GM23338 (cell line): Measurements from ENCODE around the gene CTU1. TPM values are rescaled to one million over a fixed set of nuclear protein-coding genes. Genes with fewer than 3 reads are reported as not detected.

Source experiments
- ATAC-seq: fragments of 200-7000 bp; cut with Tn5 transposase; 3 replicates; pipeline ENCODE4 v1.9.1; 2020
- DNase-seq: peaks from one replicate; pipeline ENCODE4 v3.0.0-alpha.2; 2015; ENCODE audit warnings: low spot score
- H2AFZ ChIP-seq: fragments of 200-600 bp; sonication (generic); 2 replicates; pipeline ENCODE4 v1.8.0; 2016; ENCODE audit warnings: antibody characterized with exemption, mild to moderate bottlenecking, moderate library complexity
- H3F3A ChIP-seq: fragments of 200-600 bp; sonication (generic); replicated peaks from 2 replicates; pipeline ENCODE4 v1.8.0; 2017; ENCODE audit warnings: antibody characterized with exemption, mixed run types, low read depth
- H3K27ac ChIP-seq: fragments of 200-600 bp; sonication (generic); 2 replicates; pipeline ENCODE4 v1.6.1; 2016; ENCODE audit warnings: low read depth
- H3K27me3 ChIP-seq: fragments of 200-600 bp; sonication (generic); 2 replicates; pipeline ENCODE4 v1.8.0; 2016; ENCODE audit warnings: mild to moderate bottlenecking, mixed run types, moderate library complexity; ENCODE audit not compliant: insufficient read depth
- H3K36me3 ChIP-seq: fragments of 200-600 bp; sonication (generic); 2 replicates; pipeline ENCODE4 v1.8.0; 2016; ENCODE audit warnings: mild to moderate bottlenecking; ENCODE audit not compliant: insufficient read depth
- H3K4me1 ChIP-seq: fragments of 200-600 bp; sonication (generic); 2 replicates; pipeline ENCODE4 v1.8.0; 2016; ENCODE audit warnings: mild to moderate bottlenecking, moderate library complexity; ENCODE audit not compliant: insufficient read depth
- H3K4me2 ChIP-seq: fragments of 200-600 bp; sonication (generic); 2 replicates; pipeline ENCODE4 v1.7.1; 2017; ENCODE audit warnings: mixed run types
- H3K4me3 ChIP-seq: fragments of 200-600 bp; sonication (generic); 2 replicates; pipeline ENCODE4 v1.6.1; 2016; ENCODE audit warnings: mixed run types
- H3K79me2 ChIP-seq: fragments of 200-600 bp; sonication (generic); replicated peaks from 2 replicates; pipeline ENCODE4 v1.8.0; 2017; ENCODE audit warnings: mild to moderate bottlenecking; ENCODE audit not compliant: insufficient read depth
- H3K9me2 ChIP-seq: fragments of 200-600 bp; sonication (generic); 2 replicates; pipeline ENCODE4 v1.8.0; 2017; ENCODE audit not compliant: insufficient read depth
- H4K20me1 ChIP-seq: fragments of 200-600 bp; sonication (generic); replicated peaks from 2 replicates; pipeline ENCODE4 v1.8.0; 2017; ENCODE audit warnings: mild to moderate bottlenecking; ENCODE audit not compliant: insufficient read depth
- H3K27ac Mint-ChIP-seq: 2 replicates; pipeline ENCODE4 v1.8.0; 2020; ENCODE audit warnings: inconsistent platforms, mild to moderate bottlenecking, moderate library complexity, mixed read lengths
- H3K27me3 Mint-ChIP-seq: 3 replicates; pipeline ENCODE4 v1.8.0; 2022; ENCODE audit warnings: low read depth, mild to moderate bottlenecking, moderate library complexity, mixed read lengths, inconsistent platforms; ENCODE audit not compliant: insufficient read depth, poor library complexity
- H3K36me3 Mint-ChIP-seq: 3 replicates; pipeline ENCODE4 v1.8.0; 2021; ENCODE audit warnings: low read depth, mild to moderate bottlenecking, inconsistent platforms, moderate library complexity, mixed read lengths
- H3K4me1 Mint-ChIP-seq: 3 replicates; pipeline ENCODE4 v1.8.0; 2020; ENCODE audit warnings: mild to moderate bottlenecking, inconsistent platforms, mixed read lengths
- H3K4me3 Mint-ChIP-seq: 3 replicates; pipeline ENCODE4 v1.8.0; 2021; ENCODE audit warnings: moderate library complexity, mild to moderate bottlenecking, inconsistent platforms, mixed read lengths
- H3K9me3 Mint-ChIP-seq: 3 replicates; pipeline ENCODE4 v1.8.0; 2020; ENCODE audit warnings: moderate library complexity, mild to moderate bottlenecking, inconsistent platforms, mixed read lengths
- CREB1 ChIP-seq: fragments of 250-450 bp; sonication (Bioruptor Pico); IDR thresholded peaks from 2 replicates; pipeline ENCODE4 v1.5.0; 2020; ENCODE audit warnings: low read depth, mild to moderate bottlenecking, moderate library complexity
- EZH2 ChIP-seq: fragments of 200-600 bp; sonication (generic); IDR thresholded peaks from one replicate; pipeline ENCODE4 v1.8.0; 2017; ENCODE audit warnings: antibody characterized with exemption, mild to moderate bottlenecking, low read depth; ENCODE audit not compliant: unreplicated experiment
- EZH2phosphoT487 ChIP-seq: fragments of 200-600 bp; sonication (generic); IDR thresholded peaks from one replicate; pipeline ENCODE4 v1.8.1; 2018; ENCODE audit warnings: antibody characterized with exemption; ENCODE audit not compliant: unreplicated experiment
- JUNB ChIP-seq: IDR thresholded peaks from one replicate; pipeline ENCODE4 v1.6.1; 2016; ENCODE audit warnings: antibody characterized with exemption; ENCODE audit not compliant: unreplicated experiment
- NANOG ChIP-seq: IDR thresholded peaks from 2 replicates; pipeline ENCODE4 v1.6.1; 2016; ENCODE audit warnings: antibody characterized with exemption, borderline replicate concordance
- POLR2AphosphoS5 ChIP-seq: IDR thresholded peaks from 2 replicates; pipeline ENCODE4 v1.6.1; 2016; ENCODE audit warnings: antibody characterized with exemption, low read depth
- STAT1 ChIP-seq: IDR thresholded peaks from one replicate; pipeline ENCODE4 v1.6.1; 2016; ENCODE audit warnings: antibody characterized with exemption; ENCODE audit not compliant: unreplicated experiment
- ZNF114 ChIP-seq: fragments of 250-450 bp; sonication (Bioruptor Pico); IDR thresholded peaks from 2 replicates; pipeline ENCODE4 v1.5.0; 2020; ENCODE audit warnings: mild to moderate bottlenecking, moderate library complexity
- ZNF331 ChIP-seq: fragments of 250-450 bp; sonication (Bioruptor Pico); IDR thresholded peaks from 2 replicates; pipeline ENCODE4 v1.5.0; 2020; ENCODE audit warnings: low read depth, mild to moderate bottlenecking, moderate library complexity
- polyA plus RNA-seq: library from polyadenylated mRNA; unstranded; fragments of >200 nt; fragmentation: Nextera tagmentation; extraction: Ambion mirVana; gene quantifications from 2 replicates; pipeline ENCODE4 v1.2.1, GENCODE V29; 2016
- total RNA-seq: library from RNA; depleted of rRNA; stranded (reverse); fragments of >200 nt; shearing (Covaris generic); gene quantifications from 2 replicates; pipeline ENCODE4 v1.2.3, GENCODE V29; 2014
- TF ChIP-seq, protein P1 (sequence below): fragments of 250-450 bp; sonication (Bioruptor Pico); IDR thresholded peaks from 2 replicates; pipeline ENCODE4 v1.5.0; 2020; ENCODE audit warnings: mild to moderate bottlenecking, moderate library complexity
- TF ChIP-seq, protein P2 (sequence below): IDR thresholded peaks from one replicate; pipeline ENCODE4 v1.6.1; 2018; ENCODE audit warnings: antibody characterized with exemption; ENCODE audit not compliant: unreplicated experiment
- TF ChIP-seq, protein P3 (sequence below): IDR thresholded peaks from 2 replicates; pipeline ENCODE4 v1.6.1; 2016; ENCODE audit warnings: antibody characterized with exemption
- TF ChIP-seq, protein P4 (sequence below), 2 experiments: fragments of 200-600 bp in 1 of 2; sonication (generic) in 1 of 2; conservative IDR thresholded peaks; 2 replicates each; pipeline versions ENCODE4 v1.5.1 to v1.6.1; 2016 to 2017; ENCODE audit warnings: antibody characterized with exemption in 2 of 2, low read depth in 2 of 2, mild to moderate bottlenecking in 2 of 2, moderate library complexity in 1 of 2

Gene CTU1
- total and polyA plus RNA-seq, 2 experiments from 2014 or later, result 3.7 to 18.8 TPM

DNA sequence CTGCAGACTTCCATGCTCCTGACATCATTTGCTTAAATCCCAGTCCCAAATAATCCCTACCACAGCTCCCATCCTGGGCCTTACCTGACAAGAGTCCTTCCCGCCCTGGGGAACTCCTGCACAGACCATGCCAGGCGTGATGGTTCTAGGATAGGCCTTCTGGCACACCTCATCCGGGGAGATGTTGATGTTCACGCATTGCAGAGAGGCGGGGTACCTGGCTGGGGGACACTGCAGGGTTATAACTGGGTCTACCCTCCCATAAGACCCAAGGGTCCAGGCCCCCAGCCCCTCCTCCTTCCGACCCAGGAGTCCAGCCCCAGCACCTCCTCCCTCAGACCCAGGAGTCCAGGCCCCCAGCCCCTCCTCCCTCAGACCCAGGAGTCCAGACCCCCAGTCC, 29.5 kb downstream of the CTU1 start:
- H3K4me2 ChIP-seq, result no peak overlapping the region
- H3K9me2 ChIP-seq, result no peaks in the 10 kb centered on the region
- Mint-ChIP-seq H3K27me3 (peaks cover 19% of the 10 kb centered on the region), H3K4me3 (no peak overlapping the region), H3K4me1 (peaks cover 21% of the 10 kb centered on the region), H3K36me3 (no peaks in the 10 kb centered on the region; the same call in 2 of the 3 replicates), H3K9me3 (peaks cover 8% of the 10 kb centered on the region; the same call in 2 of the 3 replicates), H3K27ac (no peak overlapping the region)
- H4K20me1 ChIP-seq, result no peaks in the 10 kb centered on the region
- no peaks in the 10 kb centered on the region for H3K79me2 ChIP-seq
- no peaks in the 10 kb centered on the region for H3K36me3 ChIP-seq
- no peaks in the 10 kb centered on the region for H3K27me3 ChIP-seq
- peaks cover 6% of the 10 kb centered on the region; the same call in 1 of the 2 replicates for H3K4me1 ChIP-seq
- no peak overlapping the region for H3K27ac ChIP-seq
- no peaks in the 10 kb centered on the region for H3F3A ChIP-seq
- DNase-seq (no peak), ATAC-seq (no peak)
- H3K4me3 ChIP-seq, result no peak overlapping the region
- TF ChIP-seq, protein P1, sequence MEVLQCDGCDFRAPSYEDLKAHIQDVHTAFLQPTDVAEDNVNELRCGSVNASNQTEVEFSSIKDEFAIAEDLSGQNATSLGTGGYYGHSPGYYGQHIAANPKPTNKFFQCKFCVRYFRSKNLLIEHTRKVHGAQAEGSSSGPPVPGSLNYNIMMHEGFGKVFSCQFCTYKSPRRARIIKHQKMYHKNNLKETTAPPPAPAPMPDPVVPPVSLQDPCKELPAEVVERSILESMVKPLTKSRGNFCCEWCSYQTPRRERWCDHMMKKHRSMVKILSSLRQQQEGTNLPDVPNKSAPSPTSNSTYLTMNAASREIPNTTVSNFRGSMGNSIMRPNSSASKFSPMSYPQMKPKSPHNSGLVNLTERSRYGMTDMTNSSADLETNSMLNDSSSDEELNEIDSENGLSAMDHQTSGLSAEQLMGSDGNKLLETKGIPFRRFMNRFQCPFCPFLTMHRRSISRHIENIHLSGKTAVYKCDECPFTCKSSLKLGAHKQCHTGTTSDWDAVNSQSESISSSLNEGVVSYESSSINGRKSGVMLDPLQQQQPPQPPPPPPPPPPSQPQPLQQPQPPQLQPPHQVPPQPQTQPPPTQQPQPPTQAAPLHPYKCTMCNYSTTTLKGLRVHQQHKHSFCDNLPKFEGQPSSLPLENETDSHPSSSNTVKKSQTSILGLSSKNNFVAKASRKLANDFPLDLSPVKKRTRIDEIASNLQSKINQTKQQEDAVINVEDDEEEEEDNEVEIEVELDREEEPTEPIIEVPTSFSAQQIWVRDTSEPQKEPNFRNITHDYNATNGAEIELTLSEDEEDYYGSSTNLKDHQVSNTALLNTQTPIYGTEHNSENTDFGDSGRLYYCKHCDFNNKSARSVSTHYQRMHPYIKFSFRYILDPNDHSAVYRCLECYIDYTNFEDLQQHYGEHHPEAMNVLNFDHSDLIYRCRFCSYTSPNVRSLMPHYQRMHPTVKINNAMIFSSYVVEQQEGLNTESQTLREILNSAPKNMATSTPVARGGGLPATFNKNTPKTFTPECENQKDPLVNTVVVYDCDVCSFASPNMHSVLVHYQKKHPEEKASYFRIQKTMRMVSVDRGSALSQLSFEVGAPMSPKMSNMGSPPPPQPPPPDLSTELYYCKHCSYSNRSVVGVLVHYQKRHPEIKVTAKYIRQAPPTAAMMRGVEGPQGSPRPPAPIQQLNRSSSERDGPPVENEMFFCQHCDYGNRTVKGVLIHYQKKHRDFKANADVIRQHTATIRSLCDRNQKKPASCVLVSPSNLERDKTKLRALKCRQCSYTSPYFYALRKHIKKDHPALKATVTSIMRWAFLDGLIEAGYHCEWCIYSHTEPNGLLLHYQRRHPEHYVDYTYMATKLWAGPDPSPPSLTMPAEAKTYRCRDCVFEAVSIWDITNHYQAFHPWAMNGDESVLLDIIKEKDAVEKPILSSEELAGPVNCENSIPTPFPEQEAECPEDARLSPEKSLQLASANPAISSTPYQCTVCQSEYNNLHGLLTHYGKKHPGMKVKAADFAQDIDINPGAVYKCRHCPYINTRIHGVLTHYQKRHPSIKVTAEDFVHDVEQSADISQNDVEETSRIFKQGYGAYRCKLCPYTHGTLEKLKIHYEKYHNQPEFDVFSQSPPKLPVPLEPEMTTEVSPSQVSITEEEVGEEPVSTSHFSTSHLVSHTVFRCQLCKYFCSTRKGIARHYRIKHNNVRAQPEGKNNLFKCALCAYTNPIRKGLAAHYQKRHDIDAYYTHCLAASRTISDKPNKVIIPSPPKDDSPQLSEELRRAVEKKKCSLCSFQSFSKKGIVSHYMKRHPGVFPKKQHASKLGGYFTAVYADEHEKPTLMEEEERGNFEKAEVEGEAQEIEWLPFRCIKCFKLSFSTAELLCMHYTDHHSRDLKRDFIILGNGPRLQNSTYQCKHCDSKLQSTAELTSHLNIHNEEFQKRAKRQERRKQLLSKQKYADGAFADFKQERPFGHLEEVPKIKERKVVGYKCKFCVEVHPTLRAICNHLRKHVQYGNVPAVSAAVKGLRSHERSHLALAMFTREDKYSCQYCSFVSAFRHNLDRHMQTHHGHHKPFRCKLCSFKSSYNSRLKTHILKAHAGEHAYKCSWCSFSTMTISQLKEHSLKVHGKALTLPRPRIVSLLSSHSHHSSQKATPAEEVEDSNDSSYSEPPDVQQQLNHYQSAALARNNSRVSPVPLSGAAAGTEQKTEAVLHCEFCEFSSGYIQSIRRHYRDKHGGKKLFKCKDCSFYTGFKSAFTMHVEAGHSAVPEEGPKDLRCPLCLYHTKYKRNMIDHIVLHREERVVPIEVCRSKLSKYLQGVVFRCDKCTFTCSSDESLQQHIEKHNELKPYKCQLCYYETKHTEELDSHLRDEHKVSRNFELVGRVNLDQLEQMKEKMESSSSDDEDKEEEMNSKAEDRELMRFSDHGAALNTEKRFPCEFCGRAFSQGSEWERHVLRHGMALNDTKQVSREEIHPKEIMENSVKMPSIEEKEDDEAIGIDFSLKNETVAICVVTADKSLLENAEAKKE (CRISPR knock-in tag), result no peak
- no peak for TF ChIP-seq STAT1
- TF ChIP-seq, protein P2, sequence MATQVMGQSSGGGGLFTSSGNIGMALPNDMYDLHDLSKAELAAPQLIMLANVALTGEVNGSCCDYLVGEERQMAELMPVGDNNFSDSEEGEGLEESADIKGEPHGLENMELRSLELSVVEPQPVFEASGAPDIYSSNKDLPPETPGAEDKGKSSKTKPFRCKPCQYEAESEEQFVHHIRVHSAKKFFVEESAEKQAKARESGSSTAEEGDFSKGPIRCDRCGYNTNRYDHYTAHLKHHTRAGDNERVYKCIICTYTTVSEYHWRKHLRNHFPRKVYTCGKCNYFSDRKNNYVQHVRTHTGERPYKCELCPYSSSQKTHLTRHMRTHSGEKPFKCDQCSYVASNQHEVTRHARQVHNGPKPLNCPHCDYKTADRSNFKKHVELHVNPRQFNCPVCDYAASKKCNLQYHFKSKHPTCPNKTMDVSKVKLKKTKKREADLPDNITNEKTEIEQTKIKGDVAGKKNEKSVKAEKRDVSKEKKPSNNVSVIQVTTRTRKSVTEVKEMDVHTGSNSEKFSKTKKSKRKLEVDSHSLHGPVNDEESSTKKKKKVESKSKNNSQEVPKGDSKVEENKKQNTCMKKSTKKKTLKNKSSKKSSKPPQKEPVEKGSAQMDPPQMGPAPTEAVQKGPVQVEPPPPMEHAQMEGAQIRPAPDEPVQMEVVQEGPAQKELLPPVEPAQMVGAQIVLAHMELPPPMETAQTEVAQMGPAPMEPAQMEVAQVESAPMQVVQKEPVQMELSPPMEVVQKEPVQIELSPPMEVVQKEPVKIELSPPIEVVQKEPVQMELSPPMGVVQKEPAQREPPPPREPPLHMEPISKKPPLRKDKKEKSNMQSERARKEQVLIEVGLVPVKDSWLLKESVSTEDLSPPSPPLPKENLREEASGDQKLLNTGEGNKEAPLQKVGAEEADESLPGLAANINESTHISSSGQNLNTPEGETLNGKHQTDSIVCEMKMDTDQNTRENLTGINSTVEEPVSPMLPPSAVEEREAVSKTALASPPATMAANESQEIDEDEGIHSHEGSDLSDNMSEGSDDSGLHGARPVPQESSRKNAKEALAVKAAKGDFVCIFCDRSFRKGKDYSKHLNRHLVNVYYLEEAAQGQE, result no peak
- no peak for TF ChIP-seq NANOG
- no peak for TF ChIP-seq EZH2
- no peak for TF ChIP-seq JUNB
- TF ChIP-seq ZNF114 (CRISPR knock-in tag), result no peak
- no peak for TF ChIP-seq CREB1 (CRISPR knock-in tag)
- no peak for TF ChIP-seq ZNF331
- TF ChIP-seq, protein P3, sequence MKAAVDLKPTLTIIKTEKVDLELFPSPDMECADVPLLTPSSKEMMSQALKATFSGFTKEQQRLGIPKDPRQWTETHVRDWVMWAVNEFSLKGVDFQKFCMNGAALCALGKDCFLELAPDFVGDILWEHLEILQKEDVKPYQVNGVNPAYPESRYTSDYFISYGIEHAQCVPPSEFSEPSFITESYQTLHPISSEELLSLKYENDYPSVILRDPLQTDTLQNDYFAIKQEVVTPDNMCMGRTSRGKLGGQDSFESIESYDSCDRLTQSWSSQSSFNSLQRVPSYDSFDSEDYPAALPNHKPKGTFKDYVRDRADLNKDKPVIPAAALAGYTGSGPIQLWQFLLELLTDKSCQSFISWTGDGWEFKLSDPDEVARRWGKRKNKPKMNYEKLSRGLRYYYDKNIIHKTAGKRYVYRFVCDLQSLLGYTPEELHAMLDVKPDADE, result no peak
- TF ChIP-seq, protein P4, sequence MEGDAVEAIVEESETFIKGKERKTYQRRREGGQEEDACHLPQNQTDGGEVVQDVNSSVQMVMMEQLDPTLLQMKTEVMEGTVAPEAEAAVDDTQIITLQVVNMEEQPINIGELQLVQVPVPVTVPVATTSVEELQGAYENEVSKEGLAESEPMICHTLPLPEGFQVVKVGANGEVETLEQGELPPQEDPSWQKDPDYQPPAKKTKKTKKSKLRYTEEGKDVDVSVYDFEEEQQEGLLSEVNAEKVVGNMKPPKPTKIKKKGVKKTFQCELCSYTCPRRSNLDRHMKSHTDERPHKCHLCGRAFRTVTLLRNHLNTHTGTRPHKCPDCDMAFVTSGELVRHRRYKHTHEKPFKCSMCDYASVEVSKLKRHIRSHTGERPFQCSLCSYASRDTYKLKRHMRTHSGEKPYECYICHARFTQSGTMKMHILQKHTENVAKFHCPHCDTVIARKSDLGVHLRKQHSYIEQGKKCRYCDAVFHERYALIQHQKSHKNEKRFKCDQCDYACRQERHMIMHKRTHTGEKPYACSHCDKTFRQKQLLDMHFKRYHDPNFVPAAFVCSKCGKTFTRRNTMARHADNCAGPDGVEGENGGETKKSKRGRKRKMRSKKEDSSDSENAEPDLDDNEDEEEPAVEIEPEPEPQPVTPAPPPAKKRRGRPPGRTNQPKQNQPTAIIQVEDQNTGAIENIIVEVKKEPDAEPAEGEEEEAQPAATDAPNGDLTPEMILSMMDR (conservative IDR thresholded peaks at IDR 0.05; ENCODE audit: low read depth in 2 of 2), result no peak
- no peak for TF ChIP-seq EZH2phosphoT487
- no peak for TF ChIP-seq POLR2AphosphoS5
- no peak overlapping the region for H2AFZ ChIP-seq
